ENCODE measurements around the gene TOP2A.
A peak's percentile ranks its signal among the peaks of the same experiment; 100 is the strongest.

Gene TOP2A

GRCh38 chr17:40437095-40437732 is 19.5 kb upstream of the TOP2A start:
- Histone ChIP-seq H3K27ac (no peak overlapping the region), H3K27me3 (replicated peaks) (no peaks in the 10 kb centered on the region), H3K4me3 (ENCODE audit: low read depth, low read length) (no peak overlapping the region), H3K36me3 (replicated peaks) (no peaks in the 10 kb centered on the region)
- in situ Hi-C loops (cut with HindIII; ENCODE audit: low pct_ligation_motif_present, low sequenced_read_pairs): no loop called here
- no peak for TF ChIP-seq CTCF (IDR thresholded peaks at IDR 0.05; ENCODE audit: low read depth, low read length, missing control alignments)
- DNase-seq: no peak

GRCh38 chr17:40436636-40437035 is 18.9 kb upstream of the TOP2A start:
- Histone ChIP-seq H3K4me3 (ENCODE audit: low read depth, low read length) (no peak overlapping the region), H3K27ac (no peak overlapping the region), H3K36me3 (replicated peaks) (no peaks in the 10 kb centered on the region), H3K27me3 (replicated peaks) (no peaks in the 10 kb centered on the region)
- no peak for TF ChIP-seq CTCF (IDR thresholded peaks at IDR 0.05; ENCODE audit: low read depth, low read length, missing control alignments)
- DNase-seq: no peak
- in situ Hi-C loops (cut with HindIII; ENCODE audit: low pct_ligation_motif_present, low sequenced_read_pairs): no loop called here

DNA sequence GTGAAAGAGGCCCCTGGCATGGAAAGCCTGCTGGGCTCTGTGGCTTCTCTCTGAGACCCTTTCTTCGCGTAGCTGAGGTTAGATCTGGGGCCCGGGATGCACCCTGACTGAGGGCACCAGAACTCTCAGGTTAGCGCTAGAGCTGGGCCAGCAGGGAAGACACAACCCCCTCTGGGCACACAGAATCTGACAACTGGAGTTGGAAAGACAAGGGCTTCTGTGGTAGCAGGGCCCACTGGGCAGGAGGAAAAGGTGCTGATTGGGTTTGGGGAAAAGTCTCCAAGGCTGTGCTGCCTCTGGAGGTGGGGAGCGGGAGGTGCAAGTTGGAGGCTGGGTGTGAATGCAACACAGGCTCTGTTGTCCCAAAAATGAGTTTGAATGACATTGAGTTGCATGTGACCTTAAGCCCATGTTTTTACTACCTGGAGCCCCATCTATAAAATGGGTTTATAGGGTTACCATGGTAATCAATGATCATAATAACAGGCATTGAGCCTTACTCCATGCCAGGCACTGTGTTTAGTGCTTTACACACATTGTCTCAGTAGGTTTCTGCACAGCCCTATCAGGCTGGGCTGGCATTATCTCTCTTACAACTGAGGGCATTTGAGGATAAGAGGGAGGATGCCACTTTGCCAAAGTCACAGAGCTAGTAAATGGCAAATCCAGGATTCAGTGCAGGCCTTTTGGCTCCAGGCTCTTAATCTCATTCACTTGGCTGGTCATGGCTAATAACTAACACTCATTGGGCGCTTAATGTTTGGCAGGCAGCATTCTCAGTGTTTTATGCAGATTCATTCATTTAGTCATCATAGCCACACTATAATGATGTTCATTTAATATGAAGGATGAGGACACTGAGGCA is 16.1 kb upstream of the TOP2A start:
- in situ Hi-C loops (cut with HindIII; ENCODE audit: low pct_ligation_motif_present, low sequenced_read_pairs): no loop called here
- peak; percentile 78 for TF ChIP-seq CTCF (IDR thresholded peaks at IDR 0.05; ENCODE audit: low read depth, low read length, missing control alignments)

GRCh38 chr17:40432864-40433528 is 15.3 kb upstream of the TOP2A start:
- Histone ChIP-seq H3K27me3 (replicated peaks) (no peaks in the 10 kb centered on the region), H3K27ac (no peak overlapping the region), H3K4me3 (ENCODE audit: low read depth, low read length) (no peak overlapping the region), H3K36me3 (replicated peaks) (no peaks in the 10 kb centered on the region)
- in situ Hi-C loops (cut with HindIII; ENCODE audit: low pct_ligation_motif_present, low sequenced_read_pairs): no loop called here
- no peak for TF ChIP-seq CTCF (IDR thresholded peaks at IDR 0.05; ENCODE audit: low read depth, low read length, missing control alignments)
- peak; percentile 42 for DNase-seq

More for the DNA sequence above, 16.1 kb upstream of the TOP2A start:
- Histone ChIP-seq H3K4me3 (ENCODE audit: low read depth, low read length) (no peak overlapping the region), H3K27me3 (replicated peaks) (no peaks in the 10 kb centered on the region), H3K27ac (no peak overlapping the region), H3K36me3 (replicated peaks) (no peaks in the 10 kb centered on the region)
- no peak for DNase-seq

DNA sequence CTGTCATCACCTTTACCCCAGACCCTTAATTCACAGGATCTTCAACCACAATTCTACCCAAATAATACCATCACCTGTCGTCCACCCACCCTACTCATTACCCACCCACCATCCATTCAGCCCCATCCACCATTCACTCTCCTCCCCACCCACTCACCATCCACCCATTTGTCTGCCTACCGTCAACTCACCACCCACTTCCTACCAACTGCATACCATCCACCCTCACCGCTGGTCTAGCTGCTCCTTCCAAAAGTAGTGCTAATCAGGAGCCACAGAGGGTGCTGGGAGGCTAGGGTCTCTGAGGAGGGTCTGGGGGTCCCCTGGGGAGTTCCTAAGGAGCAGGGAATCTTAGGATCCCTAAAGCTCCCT is 13.5 kb upstream of the TOP2A start:
- TF ChIP-seq CTCF (IDR thresholded peaks at IDR 0.05; ENCODE audit: low read depth, low read length, missing control alignments): no peak
- no peak for DNase-seq
- Histone ChIP-seq H3K4me3 (ENCODE audit: low read depth, low read length) (no peak overlapping the region), H3K36me3 (replicated peaks) (no peaks in the 10 kb centered on the region), H3K27me3 (replicated peaks) (no peaks in the 10 kb centered on the region), H3K27ac (no peak overlapping the region)
- in situ Hi-C loops (cut with HindIII; ENCODE audit: low pct_ligation_motif_present, low sequenced_read_pairs): no loop called here
